Frontal cortex (tissue), 4 donors: ENCODE measurements around the gene CFAP65. TPM values are rescaled to one million over a fixed set of nuclear protein-coding genes. Genes with fewer than 3 reads are reported as not detected.
A peak's percentile ranks its signal among the peaks of the same experiment; 100 is the strongest.

Experiments used
- DNase-seq, 2 donors: peaks; one replicate each; pipeline ENCODE4 v3.0.0; 2012; ENCODE audit warnings: low spot score in 2 of 2
- FAIRE-seq: peaks from 2 replicates; lab custom pipeline; 2012; peaks lifted over from hg19 to GRCh38; lab: Jason Lieb, UNC
- total RNA-seq: library from RNA; depleted of rRNA; stranded (reverse); fragments of >200 nt; gene quantifications from one replicate; pipeline ENCODE4 v1.2.3, GENCODE V29; 2014
- donor health status: control.
- donor health status: control.
- donor health status: control.

The CFAP65 gene
- total RNA-seq, 1 donor from 2014 or later: 0.82 TPM

DNA sequence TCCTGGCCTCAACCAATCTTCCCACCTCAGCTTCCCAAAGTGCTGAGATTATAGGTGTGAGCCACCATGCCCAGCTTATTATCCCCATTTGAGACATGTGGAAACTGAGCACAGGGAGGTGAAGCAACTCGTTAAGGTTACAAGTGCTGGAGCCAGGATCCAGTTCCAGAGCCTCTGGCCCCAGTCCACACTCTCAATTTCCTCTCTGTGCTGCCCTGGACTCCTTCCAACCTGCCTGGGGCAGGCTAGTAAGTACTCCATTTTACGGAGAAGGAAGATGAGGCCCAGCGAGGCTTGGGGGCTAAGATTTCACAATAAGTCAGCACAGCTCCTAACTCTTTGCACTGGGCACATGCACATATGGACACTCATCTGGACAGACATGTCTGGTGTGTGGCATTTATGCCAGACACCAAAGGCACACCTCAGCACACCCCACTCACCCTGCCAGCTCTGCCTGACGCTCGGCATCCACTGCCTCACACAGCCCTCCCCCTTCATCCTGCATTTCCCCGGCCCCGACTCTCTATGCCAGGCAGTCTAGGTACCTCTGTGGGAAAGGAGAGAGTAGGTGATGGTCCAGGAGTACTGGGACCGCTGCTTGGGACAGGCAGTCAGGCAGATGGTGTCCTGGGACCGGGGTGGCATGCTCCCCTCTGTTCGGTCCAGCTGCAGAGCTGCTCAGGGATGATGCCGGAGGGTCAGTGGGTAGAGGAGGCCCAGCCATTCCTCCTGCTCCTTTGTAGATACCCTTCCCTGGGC is 20.5 kb downstream of the CFAP65 start:
- no peak for DNase-seq
- no peak for FAIRE-seq

DNA sequence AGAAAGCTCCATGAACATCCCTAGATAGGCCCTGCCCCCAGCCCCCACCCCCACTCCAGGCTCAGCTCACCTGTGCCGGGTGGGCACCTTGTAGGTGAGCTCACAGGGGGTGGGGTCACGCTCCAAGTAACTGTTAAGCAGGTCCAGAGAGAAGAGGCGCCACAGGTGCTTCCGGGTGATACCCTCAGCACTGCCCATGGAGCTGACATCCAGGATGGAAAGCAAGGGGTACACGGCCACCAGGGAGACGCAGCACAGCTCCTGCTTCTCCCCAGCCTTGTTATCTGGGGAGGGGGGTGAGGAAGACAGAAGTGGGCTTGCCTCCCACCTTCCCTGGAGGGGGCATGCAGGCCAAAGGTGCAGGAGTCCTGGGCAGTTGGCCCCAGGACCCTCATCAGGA is 21.9 kb downstream of the CFAP65 start:
- FAIRE-seq (no peak), DNase-seq (no peak)

DNA sequence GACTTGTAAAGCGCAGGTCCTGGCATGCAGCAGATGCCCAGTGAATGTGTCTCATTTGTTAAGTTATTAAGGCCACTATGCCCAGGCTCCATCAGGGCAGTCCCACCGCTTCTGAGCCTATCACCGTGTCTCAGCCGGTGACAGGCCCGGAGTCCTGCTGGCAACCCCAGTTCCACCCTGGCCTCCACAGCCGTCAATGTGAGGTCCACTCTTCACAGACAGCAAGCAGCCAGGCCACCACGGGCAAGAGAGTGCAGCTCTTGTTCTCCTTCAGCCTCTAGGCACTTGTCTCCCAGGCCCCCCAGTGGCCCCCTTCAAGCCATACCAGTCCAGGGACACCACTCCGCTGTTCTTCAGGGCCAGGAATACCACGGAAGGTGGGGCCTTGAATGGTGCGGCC is 22.6 kb downstream of the CFAP65 start:
- DNase-seq (no peak), FAIRE-seq (no peak)

DNA sequence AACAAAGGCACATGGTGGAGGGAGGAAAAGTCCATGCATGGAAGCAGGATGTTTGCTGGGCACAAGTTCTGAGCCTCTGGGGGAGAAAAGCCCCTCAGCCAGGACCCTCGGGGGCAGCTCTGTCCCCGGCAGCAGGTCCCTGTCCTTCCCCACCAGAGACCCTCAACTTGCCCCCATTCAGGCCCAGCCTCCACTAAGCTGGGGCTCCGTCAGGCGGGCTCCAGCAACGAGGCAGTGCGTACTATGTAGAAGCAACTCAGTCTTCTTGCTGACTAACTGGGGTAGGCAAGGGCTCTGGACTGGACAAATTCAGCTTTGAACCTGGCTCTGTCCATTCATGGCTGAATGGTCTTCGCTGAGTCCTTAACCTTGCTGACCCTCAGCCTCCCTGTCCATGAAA is 23.0 kb downstream of the CFAP65 start:
- no peak for FAIRE-seq

DNA sequence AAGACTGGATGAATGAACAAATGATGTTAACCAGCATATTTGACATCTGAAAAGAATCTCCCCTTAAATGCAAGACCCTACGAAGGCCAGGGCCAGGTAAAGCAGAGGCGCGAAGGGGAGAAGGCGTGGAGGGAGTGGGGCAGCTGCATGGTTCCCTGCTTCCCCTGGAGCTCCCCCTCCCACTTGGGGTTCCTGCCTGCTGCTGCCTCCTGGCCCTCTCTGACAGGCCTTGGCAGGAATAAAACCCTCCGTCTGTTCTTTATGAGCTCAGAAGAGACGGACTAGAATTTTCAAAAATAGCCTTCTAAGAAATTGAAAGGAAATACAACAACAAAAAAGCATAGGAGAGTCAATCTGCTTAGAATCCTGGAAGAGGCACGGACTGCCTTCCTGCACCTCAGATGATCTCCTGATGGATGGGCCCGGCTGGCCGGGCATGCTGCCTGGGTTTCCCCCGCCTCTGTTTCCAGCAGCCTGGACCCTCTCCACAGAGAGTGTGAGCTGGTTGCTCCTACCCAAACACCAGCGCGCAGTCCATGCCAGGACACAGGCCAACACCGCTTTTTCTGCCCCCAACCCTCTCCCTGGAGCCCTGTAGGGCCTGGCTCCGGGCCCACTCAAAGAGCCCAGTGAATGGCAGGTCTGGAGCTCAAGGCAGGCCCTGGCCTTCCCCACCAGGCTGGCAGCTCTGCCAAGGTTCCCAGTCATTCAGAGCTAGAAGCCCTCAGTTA is 23.9 kb downstream of the CFAP65 start:
- FAIRE-seq (no peak), DNase-seq (peak; percentile 43 to 60)

More for the DNA sequence above, 23.0 kb downstream of the CFAP65 start:
- DNase-seq: no peak

DNA sequence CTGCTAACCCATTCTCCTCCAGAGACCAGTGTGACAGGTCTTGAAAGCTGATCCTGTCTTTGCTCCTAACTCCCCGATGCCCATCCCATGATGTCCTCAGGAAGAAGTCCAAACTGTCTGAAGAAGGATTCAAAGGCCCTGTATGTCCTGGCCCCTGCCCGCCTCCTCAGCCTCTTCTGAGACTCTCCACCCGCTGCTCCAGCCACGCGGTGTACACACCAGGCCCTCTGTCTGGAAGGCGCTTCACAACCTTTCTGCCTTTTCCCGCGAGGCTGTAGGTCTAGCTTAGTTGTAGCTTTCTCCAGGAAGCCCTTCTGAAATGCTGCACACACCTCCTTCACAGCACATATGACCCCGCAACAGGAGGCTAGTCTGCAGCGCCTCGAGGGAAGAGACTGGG is 24.6 kb downstream of the CFAP65 start:
- DNase-seq: no peak
- FAIRE-seq: no peak

DNA sequence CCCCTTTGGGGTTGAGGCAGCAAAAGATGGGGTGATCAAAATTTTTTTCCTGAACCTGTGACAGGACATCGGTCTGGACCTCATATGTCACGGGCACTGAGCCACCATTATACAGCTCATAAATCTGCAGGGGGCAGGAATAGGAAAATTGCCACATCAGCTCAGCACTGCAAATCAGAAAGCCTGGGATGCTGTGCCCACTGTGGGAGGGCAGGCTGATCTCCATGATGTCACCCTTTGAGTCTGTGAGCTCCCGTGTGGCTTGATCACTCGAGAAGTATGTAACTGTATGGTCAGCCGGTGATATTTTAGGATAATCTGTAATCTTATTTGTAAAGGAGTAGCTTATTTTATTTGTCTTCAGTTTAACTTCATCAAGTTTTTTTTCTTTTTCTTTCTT is 30.4 kb downstream of the CFAP65 start:
- FAIRE-seq (no peak), DNase-seq (no peak)

DNA sequence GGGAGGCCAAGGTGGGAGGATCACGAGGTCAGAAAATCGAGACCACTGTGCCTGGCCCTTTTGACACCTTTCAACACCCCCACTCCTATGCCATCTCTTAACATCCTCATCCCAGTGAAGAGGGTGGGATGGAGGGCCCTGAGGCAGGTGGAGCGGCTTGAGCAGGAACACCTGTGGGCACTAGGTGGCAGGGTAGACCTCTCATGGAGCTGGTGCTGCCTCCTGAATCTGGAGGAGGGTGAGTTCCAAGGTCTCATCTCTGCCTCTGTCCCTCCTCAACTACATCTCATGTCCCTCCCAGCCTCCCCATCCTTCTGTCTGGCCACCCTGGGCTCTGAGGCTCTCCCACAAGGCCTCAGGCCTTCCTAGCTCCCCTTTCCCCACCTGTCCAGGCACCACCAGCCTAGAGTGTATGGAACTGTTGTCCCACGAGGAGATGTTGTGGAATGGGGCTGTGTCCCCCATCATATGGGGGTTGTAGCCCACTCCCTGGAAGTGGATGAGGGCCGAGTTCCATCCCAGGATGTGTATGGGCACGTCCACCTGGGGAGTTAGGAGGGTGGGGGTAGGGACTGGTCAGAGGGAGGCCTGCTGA is 31.1 kb downstream of the CFAP65 start:
- FAIRE-seq: no peak
- no peak for DNase-seq

DNA sequence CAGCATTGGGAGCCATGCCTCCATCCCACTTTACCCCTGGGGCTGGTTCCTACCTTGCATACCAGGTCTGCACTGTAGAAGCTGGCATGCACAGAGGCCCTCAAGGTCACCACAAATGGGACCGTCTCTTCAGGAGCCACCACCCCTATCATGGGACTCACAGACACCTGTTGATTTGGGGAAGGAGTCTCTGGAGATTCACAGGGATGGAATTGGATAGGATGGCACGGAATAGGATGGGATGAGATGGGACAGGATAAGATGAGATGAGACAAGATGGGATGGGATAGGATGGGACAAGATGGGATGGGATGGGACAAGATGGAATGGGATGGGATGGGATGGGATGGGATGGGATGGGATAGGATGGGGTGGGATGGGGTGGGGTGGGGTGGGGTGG is 32.0 kb downstream of the CFAP65 start:
- FAIRE-seq (no peak), DNase-seq (no peak)

DNA sequence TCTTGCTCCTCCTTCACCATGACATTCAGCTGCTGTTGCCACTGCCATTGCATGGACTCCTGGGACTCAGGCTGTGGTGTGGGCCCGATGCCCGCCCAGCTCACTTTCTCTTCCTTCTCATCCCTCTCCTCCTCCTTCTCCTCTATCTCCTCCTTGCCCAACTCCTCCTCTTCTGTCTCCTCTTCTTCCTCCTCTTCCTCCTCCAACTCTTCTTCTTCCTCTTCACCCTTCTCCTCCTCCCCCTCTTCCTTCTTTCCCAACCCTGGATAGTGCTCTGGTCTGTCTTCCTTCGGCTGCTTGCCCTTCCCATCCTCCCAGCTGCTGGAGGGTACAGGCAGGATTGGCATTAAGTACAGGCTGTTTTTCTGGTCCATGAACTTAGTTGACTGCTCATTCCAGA is 37.3 kb downstream of the CFAP65 start:
- FAIRE-seq: no peak

DNA sequence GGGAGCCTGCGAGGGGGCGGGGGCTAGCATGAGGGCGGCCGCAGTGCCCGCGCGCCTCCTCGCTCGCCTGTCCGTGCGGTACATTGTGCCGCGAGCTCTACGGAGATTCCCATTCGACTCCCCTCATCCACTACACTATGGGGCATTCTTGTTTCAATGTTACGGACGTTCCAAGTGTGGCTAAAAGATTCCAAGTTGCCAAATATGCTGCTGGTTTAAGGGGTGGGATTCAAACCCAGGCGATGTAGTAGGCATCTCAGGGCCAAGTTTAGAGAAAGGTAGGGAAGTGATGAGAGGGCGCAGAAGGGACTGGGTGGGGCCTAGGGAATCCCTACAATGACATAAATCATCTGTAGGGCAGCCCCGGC is 38.1 kb downstream of the CFAP65 start:
- FAIRE-seq (no peak), DNase-seq (no peak)

More for the DNA sequence above, 37.3 kb downstream of the CFAP65 start:
- no peak for DNase-seq

DNA sequence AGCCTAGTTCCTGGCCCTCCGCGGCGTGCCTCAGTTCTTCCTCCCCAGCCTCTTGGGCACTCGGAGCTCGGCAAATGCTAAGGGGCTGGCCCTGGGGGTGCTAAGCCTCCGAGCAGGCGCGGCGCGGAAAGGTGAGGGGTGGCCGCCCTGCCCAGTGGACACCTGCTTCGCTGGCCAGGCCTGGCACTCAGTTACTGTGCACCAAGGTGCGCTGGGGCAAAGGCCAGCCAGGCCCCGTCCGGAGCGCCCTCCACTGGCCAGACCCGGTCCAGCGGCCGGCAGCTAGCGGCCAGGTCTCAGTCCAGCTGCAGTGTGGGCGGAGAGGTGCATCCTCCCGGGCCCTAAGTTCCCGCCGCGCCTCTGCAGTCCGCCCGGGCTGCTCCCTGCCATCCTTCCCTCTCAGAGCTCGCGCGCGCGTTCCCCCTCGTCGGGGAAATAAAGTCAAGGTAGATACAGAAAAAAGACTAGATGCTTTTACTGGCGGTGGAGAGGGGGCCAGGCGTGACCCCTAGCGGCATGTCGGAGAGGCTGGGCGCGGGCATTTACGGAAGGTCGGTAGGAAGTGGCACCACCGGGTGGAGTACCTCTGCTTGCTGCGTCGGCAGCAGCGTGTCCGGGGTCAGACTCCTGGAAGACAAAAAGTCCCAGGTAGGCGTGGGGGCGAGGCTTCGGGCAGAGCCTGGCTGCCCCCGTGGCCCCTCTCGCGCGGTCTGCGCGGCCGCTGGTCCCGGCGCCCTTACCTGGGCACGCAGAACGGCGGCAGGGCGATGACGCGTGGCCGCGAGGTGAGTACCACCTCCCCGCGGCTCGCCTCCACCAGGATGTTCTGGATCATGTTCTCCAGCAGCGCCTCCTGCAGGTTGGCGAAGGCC is 38.7 kb downstream of the CFAP65 start:
- peak in 1 of 2 donors; percentile 73 for DNase-seq
- no peak for FAIRE-seq

DNA sequence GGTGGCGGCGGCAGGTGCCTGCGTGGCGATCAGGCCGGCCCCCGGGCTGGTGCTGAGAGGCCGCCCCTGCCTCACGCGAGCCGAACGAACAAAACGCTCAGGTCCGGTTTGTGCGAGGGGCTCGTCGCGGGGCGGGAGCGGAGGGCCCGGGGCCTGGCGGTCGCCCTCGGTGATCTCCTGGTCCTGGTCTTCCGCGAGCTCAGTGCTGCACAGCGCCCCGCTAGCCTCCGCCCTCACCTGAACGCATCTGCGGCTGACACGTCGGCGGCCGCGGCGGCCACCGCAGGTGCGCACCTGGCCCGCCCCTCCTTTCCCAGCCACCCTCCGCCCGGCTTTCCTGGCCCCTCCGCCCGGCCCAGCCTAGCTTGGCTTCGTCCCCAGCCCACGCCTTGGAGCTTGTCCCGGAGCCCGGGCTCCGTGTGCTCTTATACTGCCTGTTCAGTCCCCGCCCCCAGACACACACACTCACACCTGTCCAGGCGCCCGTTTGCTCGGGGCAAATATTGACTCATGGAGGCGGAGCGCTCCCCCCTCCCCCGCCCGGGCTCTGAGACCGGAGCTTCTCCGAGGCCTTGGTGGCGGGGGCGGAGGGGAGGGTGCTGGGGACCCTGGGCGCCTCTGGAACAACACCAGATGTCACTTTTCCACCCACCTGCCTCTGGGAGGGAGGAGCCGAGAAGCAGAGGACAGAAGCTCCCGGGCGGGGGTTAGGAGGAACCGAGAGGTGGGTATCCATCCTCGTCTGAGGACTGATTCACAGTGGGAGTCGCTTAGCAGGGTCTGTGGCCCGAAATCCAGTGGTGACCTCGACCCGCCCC is 39.5 kb downstream of the CFAP65 start:
- no peak for FAIRE-seq

DNA sequence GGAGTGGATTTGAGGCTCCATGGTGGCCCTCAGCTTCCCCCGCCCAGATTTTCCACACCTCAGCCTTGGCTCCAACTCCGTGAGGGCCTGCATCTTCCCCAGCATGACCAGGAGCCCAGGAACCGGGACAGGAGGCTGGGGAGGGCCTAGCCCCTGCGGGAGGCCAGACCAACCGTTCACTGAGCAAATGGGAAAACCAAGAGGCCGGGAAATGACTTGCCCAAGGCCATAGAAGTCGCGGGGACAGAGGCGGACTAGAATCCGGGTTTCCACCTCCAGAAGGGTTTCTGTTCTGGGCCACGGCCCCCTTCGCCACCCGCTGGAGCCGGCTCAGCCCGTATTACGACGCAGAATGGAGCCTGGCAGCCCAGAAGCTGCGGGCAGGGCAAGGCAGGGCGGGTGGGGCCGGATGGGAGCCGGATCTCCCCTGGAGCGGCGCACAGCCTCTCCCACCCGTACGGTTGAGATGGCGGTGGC is 40.2 kb downstream of the CFAP65 start:
- no peak for DNase-seq
- FAIRE-seq: no peak

More for the DNA sequence above, 39.5 kb downstream of the CFAP65 start:
- peak in 1 of 2 donors; percentile 65 for DNase-seq

DNA sequence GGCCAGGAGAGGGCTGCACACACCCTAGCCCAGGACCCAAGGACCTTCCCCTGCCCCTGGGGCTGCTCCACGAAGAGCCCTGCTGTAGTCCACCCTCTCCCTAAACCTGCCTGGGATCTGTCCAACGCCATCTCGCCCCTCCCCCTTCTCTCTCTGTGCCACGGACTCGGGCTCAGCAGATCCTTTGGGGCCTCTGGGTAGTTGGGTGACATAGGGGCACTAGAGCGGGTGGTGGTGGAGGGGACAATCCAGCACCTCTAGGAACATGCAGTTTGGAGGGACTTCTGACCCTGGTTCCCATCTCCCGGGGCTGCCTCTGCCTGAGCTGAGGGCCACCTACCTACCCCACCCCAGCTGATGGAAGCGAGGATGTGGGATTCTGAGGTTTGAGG is 40.8 kb downstream of the CFAP65 start:
- no peak for FAIRE-seq

DNA sequence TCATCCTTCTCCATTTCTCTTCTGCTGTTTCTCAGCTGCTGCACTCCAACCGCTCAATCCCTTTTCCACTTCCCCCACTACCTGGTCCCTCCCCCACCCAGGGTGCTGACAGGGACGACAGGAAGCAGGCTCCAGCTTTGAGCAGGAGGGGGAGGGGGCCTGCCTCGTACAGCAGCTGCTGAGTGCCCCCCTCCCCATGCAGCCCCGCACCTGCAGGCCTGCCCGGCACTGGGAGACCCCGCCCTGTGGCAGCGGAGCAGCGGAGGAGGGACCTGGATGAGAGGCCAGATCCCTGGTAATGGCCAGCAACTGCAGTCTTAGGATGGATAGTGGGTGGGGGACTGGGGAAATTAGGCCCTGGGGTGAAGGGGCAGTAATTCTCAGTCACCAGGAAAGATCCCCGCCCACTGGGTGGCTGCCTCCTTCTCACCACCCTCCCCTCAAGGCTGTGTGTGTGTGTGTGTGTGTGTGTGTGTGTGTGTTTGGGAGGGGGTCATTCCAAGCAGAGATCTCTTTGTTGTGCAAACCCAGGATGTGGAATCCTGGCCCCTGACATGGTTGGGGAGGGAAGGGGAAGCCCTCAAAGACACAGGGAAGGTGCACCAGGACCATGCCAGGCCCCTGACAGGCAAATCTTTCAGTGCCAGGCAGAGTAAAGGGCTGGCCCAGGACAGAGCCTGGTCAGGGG is 41.3 kb downstream of the CFAP65 start:
- FAIRE-seq (no peak), DNase-seq (no peak)

More for the DNA sequence above, 40.8 kb downstream of the CFAP65 start:
- no peak for DNase-seq

DNA sequence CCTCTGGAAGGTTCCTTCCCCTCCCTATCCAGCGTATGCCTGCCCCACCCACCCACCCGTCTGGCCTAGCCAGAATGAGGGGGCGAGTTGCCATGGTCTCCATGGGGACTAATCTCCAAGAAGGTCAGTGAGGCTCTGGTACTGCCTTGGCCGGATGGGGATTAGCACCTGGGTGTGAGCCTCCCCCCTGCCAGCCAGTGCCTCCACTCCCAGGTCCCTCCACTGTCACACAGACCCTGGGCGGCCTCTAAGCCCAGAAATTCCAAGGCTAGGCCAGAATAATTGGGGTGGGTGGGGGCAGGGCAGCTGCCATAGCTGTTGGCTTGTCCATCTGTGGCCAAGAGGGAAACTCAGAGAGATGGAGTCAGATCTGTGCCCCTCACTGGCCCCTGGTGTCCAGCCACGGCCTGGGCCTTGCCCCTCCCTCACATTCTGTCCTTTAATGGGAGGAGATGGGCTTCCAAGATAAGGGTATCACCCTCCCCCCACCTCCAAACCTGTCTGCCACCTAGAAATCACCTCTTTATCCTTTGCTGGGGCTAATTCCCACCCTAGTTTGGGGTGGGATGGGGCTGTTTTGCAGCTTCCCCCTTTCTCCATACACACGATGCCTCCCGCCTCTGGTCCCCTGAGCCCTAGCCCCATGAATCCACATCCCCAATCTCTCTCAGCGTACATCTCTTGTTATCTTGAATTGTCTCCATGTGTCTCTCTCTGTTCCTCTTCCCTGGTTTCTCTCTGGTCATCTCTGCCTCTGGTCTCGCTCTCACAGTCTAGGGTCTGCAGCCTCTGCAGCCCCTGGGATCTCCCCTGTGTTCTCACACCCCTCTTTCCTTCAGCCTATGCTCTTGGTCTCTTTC is 42.1 kb downstream of the CFAP65 start:
- no peak for DNase-seq
- no peak for FAIRE-seq
